Activated naive CD4-positive, alpha-beta T cell treated with anti-CD3 and anti-CD28 coated beads, Interleukin-2, amount 10 ng/mL, durations not matched to agents 7 days and 5 days (primary cell): ENCODE data around the gene SAE1.

Experiments
- CTCF ChIA-PET: fragments of 350-600 bp; sonication (Branson Sonifier 250); formaldehyde crosslinking; loops from one replicate; lab custom pipeline; 2021; ENCODE audit warnings: antibody characterized with exemption; lab: Charles Lee
- DNase-seq: peaks from one replicate; pipeline ENCODE4 v3.0.0-alpha.2; 2020
- H3K27ac Mint-ChIP-seq: one replicate; pipeline ENCODE4 v1.8.0; 2021; ENCODE audit warnings: mild to moderate bottlenecking, moderate library complexity, mixed read lengths
- H3K27me3 Mint-ChIP-seq: one replicate; pipeline ENCODE4 v1.8.0; 2021; ENCODE audit warnings: mild to moderate bottlenecking, mixed read lengths
- H3K36me3 Mint-ChIP-seq: one replicate; pipeline ENCODE4 v1.8.0; 2021; ENCODE audit warnings: mixed read lengths
- H3K4me1 Mint-ChIP-seq: one replicate; pipeline ENCODE4 v1.8.0; 2021; ENCODE audit warnings: mixed read lengths
- H3K4me3 Mint-ChIP-seq: one replicate; pipeline ENCODE4 v1.8.0; 2021; ENCODE audit warnings: mild to moderate bottlenecking, moderate library complexity, mixed read lengths
- H3K9me3 Mint-ChIP-seq: one replicate; pipeline ENCODE4 v1.8.0; 2021; ENCODE audit warnings: mixed read lengths

Gene SAE1

GRCh38 chr19:47228168-47228936 is 97.7 kb downstream of the SAE1 start:
- Mint-ChIP-seq H3K4me1 (peaks cover 37% of the 10 kb centered on the region), H3K27ac (no peak overlapping the region), H3K36me3 (peaks cover 8% of the 10 kb centered on the region), H3K9me3 (no peaks in the 10 kb centered on the region), H3K27me3 (peaks cover 8% of the 10 kb centered on the region), H3K4me3 (peak overlapping the region; percentile 74)
- peak; percentile 66 for DNase-seq
- CTCF ChIA-PET: interaction anchor here (1.8 kb wide), 2 partner anchors 18 kb away, joined by 5 to 9 read pairs; no protein-coding TSS in a partner anchor

GRCh38 chr19:47228937-47229675 is 98.5 kb downstream of the SAE1 start:
- peaks cover 6% of the 10 kb centered on the region for H3K36me3 Mint-ChIP-seq
- peaks cover 8% of the 10 kb centered on the region for H3K27me3 Mint-ChIP-seq
- peak; percentile 62 for DNase-seq
- H3K4me1 Mint-ChIP-seq: peaks cover 37% of the 10 kb centered on the region
- CTCF ChIA-PET: interaction anchor here (0.9 to 1.8 kb wide), 3 partner anchors 15 to 19 kb away, joined by 4 to 9 read pairs (median 5); no protein-coding TSS in a partner anchor
- H3K4me3 Mint-ChIP-seq: no peak overlapping the region
- no peaks in the 10 kb centered on the region for H3K9me3 Mint-ChIP-seq
- H3K27ac Mint-ChIP-seq: no peak overlapping the region

GRCh38 chr19:47229676-47230053 is 99.0 kb downstream of the SAE1 start:
- Mint-ChIP-seq H3K27me3 (peaks cover 11% of the 10 kb centered on the region), H3K4me1 (peaks cover 37% of the 10 kb centered on the region), H3K27ac (no peak overlapping the region), H3K36me3 (peaks cover 6% of the 10 kb centered on the region), H3K4me3 (no peak overlapping the region), H3K9me3 (no peaks in the 10 kb centered on the region)
- CTCF ChIA-PET: interaction anchor here (0.9 to 1.8 kb wide), 3 partner anchors 14 to 19 kb away, joined by 4 to 9 read pairs (median 5); no protein-coding TSS in a partner anchor
- DNase-seq: peak; percentile 37

- Mint-ChIP-seq H3K27me3 (peaks cover 12% of the 10 kb centered on the region), H3K27ac (no peak overlapping the region)
Measured at GRCh38 chr19:47230054-47230920, 99.7 kb downstream of the SAE1 start.

GRCh38 chr19:47230921-47231214 is 100.2 kb downstream of the SAE1 start, which contains the start of gene BBC3:
BBC3 (minus strand) TSS chr19:47231199; CDS start chr19:47228431, 2,768 bp downstream.
- CTCF ChIA-PET: no interaction called here
- peak within 1 kb of the TSS; percentile 67 for H3K4me3 Mint-ChIP-seq
- no peaks in the 10 kb centered on the region for H3K36me3 Mint-ChIP-seq
- H3K27me3 Mint-ChIP-seq: peaks cover 17% of the 10 kb centered on the region
- peaks cover 31% of the 10 kb centered on the region for H3K4me1 Mint-ChIP-seq
- DNase-seq: no peak
- H3K27ac Mint-ChIP-seq: peak within 1 kb of the TSS; percentile 76
- no peaks in the 10 kb centered on the region for H3K9me3 Mint-ChIP-seq

More at GRCh38 chr19:47230054-47230920, 99.7 kb downstream of the SAE1 start:
- Mint-ChIP-seq H3K9me3 (no peaks in the 10 kb centered on the region), H3K4me1 (peaks cover 36% of the 10 kb centered on the region), H3K4me3 (peak overlapping the region; percentile 45), H3K36me3 (peaks cover 5% of the 10 kb centered on the region)
- CTCF ChIA-PET: interaction anchor here (1.8 kb wide), 2 partner anchors 16 to 20 kb away, joined by 5 to 9 read pairs; no protein-coding TSS in a partner anchor
- DNase-seq: peak; percentile 87

- DNase-seq: peak; percentile 94
- Mint-ChIP-seq H3K36me3 (no peaks in the 10 kb centered on the region), H3K4me3 (peak overlapping the region; percentile 67), H3K4me1 (peaks cover 31% of the 10 kb centered on the region), H3K27me3 (peaks cover 23% of the 10 kb centered on the region), H3K9me3 (no peaks in the 10 kb centered on the region), H3K27ac (peak overlapping the region; percentile 76)
- CTCF ChIA-PET: interaction anchor here (0.7 to 2.7 kb wide), 7 partner anchors 13 to 218 kb away, joined by 3 to 20 read pairs (median 3); no protein-coding TSS in a partner anchor
Measured at GRCh38 chr19:47231215-47232054, 100.8 kb downstream of the SAE1 start.

- Mint-ChIP-seq H3K4me1 (peaks cover 21% of the 10 kb centered on the region), H3K36me3 (no peaks in the 10 kb centered on the region), H3K9me3 (no peaks in the 10 kb centered on the region), H3K4me3 (peak overlapping the region; percentile 67), H3K27ac (peak overlapping the region; percentile 76), H3K27me3 (peaks cover 24% of the 10 kb centered on the region)
- CTCF ChIA-PET: interaction anchor here (0.7 to 2.7 kb wide), 9 partner anchors 12 to 220 kb away, joined by 3 to 20 read pairs (median 3); partner anchors contain the start of gene CCDC9
- DNase-seq: peak; percentile 45
Measured at GRCh38 chr19:47232422-47233211, 102.0 kb downstream of the SAE1 start.

GRCh38 chr19:47236072-47236675 is 105.5 kb downstream of the SAE1 start:
- Mint-ChIP-seq H3K9me3 (no peaks in the 10 kb centered on the region), H3K4me3 (no peak overlapping the region), H3K27me3 (peaks cover 41% of the 10 kb centered on the region), H3K27ac (no peak overlapping the region), H3K4me1 (peaks cover 36% of the 10 kb centered on the region), H3K36me3 (no peaks in the 10 kb centered on the region)
- CTCF ChIA-PET: interaction anchor here (1.3 kb wide), 1 partner anchor 8 kb away, joined by 5 read pairs; no protein-coding TSS in a partner anchor
- DNase-seq: no peak

- Mint-ChIP-seq H3K27me3 (peaks cover 41% of the 10 kb centered on the region), H3K27ac (peak overlapping the region; percentile 72), H3K36me3 (no peaks in the 10 kb centered on the region), H3K4me3 (peak overlapping the region; percentile 61), H3K9me3 (no peaks in the 10 kb centered on the region), H3K4me1 (peaks cover 28% of the 10 kb centered on the region)
- peak; percentile 45 for DNase-seq
- CTCF ChIA-PET: interaction anchor here (0.7 to 1.5 kb wide), 2 partner anchors 27 to 29 kb away, joined by 3 to 5 read pairs; no protein-coding TSS in a partner anchor
Measured at GRCh38 chr19:47239152-47239551, 108.5 kb downstream of the SAE1 start.

GRCh38 chr19:47239610-47240296 is 109.1 kb downstream of the SAE1 start:
- DNase-seq: peak; percentile 81
- no peak overlapping the region for H3K27ac Mint-ChIP-seq
- H3K36me3 Mint-ChIP-seq: no peaks in the 10 kb centered on the region
- CTCF ChIA-PET: interaction anchor here (1.5 kb wide), 2 partner anchors 14 to 29 kb away, joined by 3 to 5 read pairs; no protein-coding TSS in a partner anchor
- peaks cover 34% of the 10 kb centered on the region for H3K4me1 Mint-ChIP-seq
- peaks cover 37% of the 10 kb centered on the region for H3K27me3 Mint-ChIP-seq
- no peaks in the 10 kb centered on the region for H3K9me3 Mint-ChIP-seq
- no peak overlapping the region for H3K4me3 Mint-ChIP-seq

GRCh38 chr19:47240556-47240955 is 109.9 kb downstream of the SAE1 start:
- H3K9me3 Mint-ChIP-seq: no peaks in the 10 kb centered on the region
- peak overlapping the region; percentile 16 for H3K4me3 Mint-ChIP-seq
- no peaks in the 10 kb centered on the region for H3K36me3 Mint-ChIP-seq
- no peak for DNase-seq
- H3K4me1 Mint-ChIP-seq: peaks cover 41% of the 10 kb centered on the region
- no peak overlapping the region for H3K27ac Mint-ChIP-seq
- CTCF ChIA-PET: interaction anchor here (0.6 to 1.5 kb wide), 2 partner anchors 15 to 372 kb away, joined by 3 read pairs; no protein-coding TSS in a partner anchor
- H3K27me3 Mint-ChIP-seq: peaks cover 35% of the 10 kb centered on the region
